ENCODE data around the gene ODF2. TPM values are rescaled to one million over a fixed set of nuclear protein-coding genes. Genes with fewer than 3 reads are reported as not detected.

The ODF2 gene
- total and polyA plus RNA-seq, 2 donors (not counting 3 experiments of a cell fraction or from before 2014, with no cell fraction given): 16.7 to 49.5 TPM

- ChIA-PET POLR2A (no interaction called here), CTCF (interaction anchor here (0.7 to 1.7 kb wide), 5 partner anchors 10 to 45 kb away, joined by 3 to 6 read pairs (median 4); partner anchors contain the start of gene CERCAM)
- Histone ChIP-seq H3K4me1 (ENCODE audit: control insufficient read depth, extremely low read depth, insufficient read depth, low read length) (no peaks in the 10 kb centered on the region), H4K20me1 (replicated peaks; ENCODE audit: control insufficient read depth, extremely low read depth, insufficient read depth, low read length) (no peaks in the 10 kb centered on the region), H3K9me3 (replicated peaks; ENCODE audit: control insufficient read depth, insufficient read depth, low read length) (no peaks in the 10 kb centered on the region), H3K27me3 (ENCODE audit: control insufficient read depth in 2 of 2, insufficient read depth in 2 of 2, low read length in 2 of 2) (no peaks in the 10 kb centered on the region), H3K9ac (replicated peaks; ENCODE audit: extremely low read depth, insufficient read depth, low read length) (no peak overlapping the region), H3K79me2 (ENCODE audit: control insufficient read depth, insufficient read depth, low read length) (no peaks in the 10 kb centered on the region), H3K4me3 (replicated peaks in 1 of 3; ENCODE audit: insufficient read depth in 1 of 3, low read depth in 1 of 3, low read length in 3 of 3) (no peak overlapping the region), H3K9me1 (replicated peaks; ENCODE audit: control insufficient read depth, extremely low read depth, insufficient read depth, low read length) (no peaks in the 10 kb centered on the region), H3K36me3 (ENCODE audit: control insufficient read depth in 2 of 2, extremely low read depth in 1 of 2, insufficient read depth in 2 of 2, low read length in 2 of 2) (no peaks in the 10 kb centered on the region), H3K4me2 (ENCODE audit: insufficient read depth, low read length) (no peak overlapping the region), H3K27ac (ENCODE audit: insufficient read depth, low read depth, low read length) (no peak overlapping the region), H2AFZ (ENCODE audit: low read depth, low read length) (no peak overlapping the region)
- DNase-seq (ENCODE audit: low read depth, low spot score) (no peak), FAIRE-seq (no peak)
- intact Hi-C loops (cut with micrococcal nuclease) (no loop called here), dilution Hi-C loops (cut with MboI; ENCODE audit: extremely low pct_ligation_motif_present, low sequenced_read_pairs) (no loop called here)
- BruUV-seq (replicated peaks): no TSS peak
- TF ChIP-seq POLR2AphosphoS5 (IDR thresholded peaks at IDR 0.05; ENCODE audit: insufficient read depth, low read depth, low read length) (no peak), POLR2A (IDR thresholded peaks at IDR 0.05; ENCODE audit: low read depth, low read length) (no peak), GATA2 (IDR thresholded peaks at IDR 0.05; ENCODE audit: insufficient read depth, insufficient read length, low read depth, low read length) (no peak), JUN (IDR thresholded peaks at IDR 0.05; ENCODE audit: borderline replicate concordance, insufficient read depth, insufficient read length, low read depth) (no peak), CTCF (IDR thresholded peaks at IDR 0.05; ENCODE audit: extremely low read depth in 1 of 2, insufficient read depth in 1 of 2, low read depth in 1 of 2, low read length in 2 of 2) (no peak), FOS (IDR thresholded peaks at IDR 0.05; ENCODE audit: borderline replicate concordance, insufficient read depth, low read length) (no peak), EZH2 (IDR thresholded peaks at IDR 0.05; ENCODE audit: borderline replicate concordance, low read depth, low read length, severe bottlenecking) (no peak), MYC (IDR thresholded peaks at IDR 0.05; ENCODE audit: low read depth, low read length) (no peak)
Observed at GRCh38 chr9:128406848-128407391, 48.9 kb upstream of the ODF2 start.
